IMR-90 (cell line): Measurements from ENCODE around the gene AGR3. TPM values are rescaled to one million over a fixed set of nuclear protein-coding genes. Genes with fewer than 3 reads are reported as not detected.

Source experiments
- ATAC-seq: fragments of 200-7000 bp; cut with Tn5 transposase; 2 replicates; pipeline ENCODE4 v1.9.1; 2020; ENCODE audit warnings: low read depth, mild to moderate bottlenecking, moderate library complexity
- BruUV-seq: library from RNA; stranded (reverse); fragments of 400-500 nt; replicated peaks from 2 replicates; lab custom pipeline; 2021; lab: Mats Ljungman, UMichigan
- CTCF ChIA-PET: fragments of 300-600 bp; formaldehyde crosslinking; extraction: SDS; loops from one replicate; lab custom pipeline; 2021; ENCODE audit warnings: antibody characterized with exemption; lab: Yijun Ruan, JAX
- POLR2A ChIA-PET: fragments of 300-600 bp; sonication (Branson Sonifier 250); formaldehyde crosslinking; loops from one replicate; lab custom pipeline; 2022; ENCODE audit warnings: antibody characterized with exemption; ENCODE audit not compliant: unreplicated experiment; lab: Charles Lee
- DNase-seq: peaks from one replicate; pipeline ENCODE4 v3.0.0; 2013
- H2AFZ ChIP-seq: replicated peaks from 2 replicates; pipeline ENCODE3; 2013; ENCODE audit warnings: low read length, mild to moderate bottlenecking; ENCODE audit not compliant: poor library complexity
- H2AK5ac ChIP-seq: 2 replicates; pipeline ENCODE4 v1.6.1; 2013; ENCODE audit warnings: low read depth, low read length, inconsistent platforms
- H2AK9ac ChIP-seq: replicated peaks from 2 replicates; pipeline ENCODE3; 2013; ENCODE audit warnings: mild to moderate bottlenecking, low read depth, low read length, moderate library complexity; ENCODE audit not compliant: poor library complexity
- H2BK120ac ChIP-seq: 2 replicates; pipeline ENCODE4 v1.6.1; 2013; ENCODE audit warnings: low read depth, low read length, inconsistent platforms
- H2BK15ac ChIP-seq: 3 replicates; pipeline ENCODE4 v1.6.1; 2013; ENCODE audit warnings: low read depth, low read length, inconsistent platforms
- H2BK20ac ChIP-seq: 2 replicates; pipeline ENCODE4 v1.6.1; 2013; ENCODE audit warnings: low read depth, mild to moderate bottlenecking, inconsistent platforms, low read length, moderate library complexity
- H2BK5ac ChIP-seq: 2 replicates; pipeline ENCODE4 v1.6.1; 2013; ENCODE audit warnings: mild to moderate bottlenecking, low read depth, low read length, inconsistent platforms; ENCODE audit not compliant: poor library complexity, severe bottlenecking
- H3K14ac ChIP-seq: replicated peaks from 2 replicates; pipeline ENCODE4 v1.6.1; 2013; ENCODE audit warnings: low read depth, low read length, inconsistent platforms
- H3K18ac ChIP-seq: 2 replicates; pipeline ENCODE4 v1.6.1; 2013; ENCODE audit warnings: low read depth, low read length, control low read depth
- H3K23ac ChIP-seq: 2 replicates; pipeline ENCODE4 v1.6.1; 2013; ENCODE audit warnings: low read depth, low read length, inconsistent platforms
- H3K27ac ChIP-seq: 2 replicates; pipeline ENCODE4 v1.5.1; 2013; ENCODE audit warnings: mild to moderate bottlenecking, control low read depth, low read length; ENCODE audit not compliant: insufficient read depth
- H3K27me3 ChIP-seq: 2 replicates; pipeline ENCODE4 v1.6.1; 2013; ENCODE audit warnings: low read length; ENCODE audit not compliant: control insufficient read depth, insufficient read depth
- H3K36me3 ChIP-seq: 2 replicates; pipeline ENCODE4 v1.6.1; 2013; ENCODE audit warnings: low read length, mixed read lengths; ENCODE audit not compliant: control insufficient read depth, insufficient read depth
- H3K4ac ChIP-seq: 2 replicates; pipeline ENCODE4 v1.6.1; 2013; ENCODE audit warnings: low read depth, low read length, inconsistent platforms
- H3K4me1 ChIP-seq: 2 replicates; pipeline ENCODE4 v1.6.1; 2013; ENCODE audit warnings: low read length, mixed read lengths; ENCODE audit not compliant: control insufficient read depth, insufficient read depth
- H3K4me2 ChIP-seq: 2 replicates; pipeline ENCODE4 v1.6.1; 2013; ENCODE audit warnings: low read depth, mild to moderate bottlenecking, control low read depth, low read length, moderate library complexity
- H3K4me3 ChIP-seq: 2 replicates; pipeline ENCODE4 v1.5.1; 2013; ENCODE audit warnings: low read depth, mild to moderate bottlenecking, control low read depth, low read length, moderate library complexity; ENCODE audit not compliant: insufficient read depth
- H3K56ac ChIP-seq: 2 replicates; pipeline ENCODE4 v1.6.1; 2013; ENCODE audit warnings: low read length, inconsistent platforms; ENCODE audit not compliant: insufficient read depth; ENCODE audit errors: extremely low read depth
- H3K79me1 ChIP-seq, 2 experiments: 2 replicates each; pipeline ENCODE4 v1.6.1; 2013; ENCODE audit warnings: low read length in 2 of 2, inconsistent platforms in 1 of 2, low read depth in 1 of 2
- H3K9ac ChIP-seq: 2 replicates; pipeline ENCODE4 v1.6.1; 2013; ENCODE audit warnings: low read depth, low read length, control low read depth
- H3K9me1 ChIP-seq: 2 replicates; pipeline ENCODE4 v1.6.1; 2013; ENCODE audit warnings: low read length, inconsistent platforms; ENCODE audit not compliant: insufficient read depth
- H3K9me3 ChIP-seq: 2 replicates; pipeline ENCODE4 v1.6.1; 2013; ENCODE audit warnings: low read length; ENCODE audit not compliant: control insufficient read depth, insufficient read depth
- H4K20me1 ChIP-seq: 2 replicates; pipeline ENCODE4 v1.6.1; 2013; ENCODE audit warnings: low read length, inconsistent platforms; ENCODE audit not compliant: insufficient read depth
- H4K5ac ChIP-seq: 2 replicates; pipeline ENCODE4 v1.6.1; 2013; ENCODE audit warnings: mild to moderate bottlenecking, low read depth, low read length, control low read depth
- H4K8ac ChIP-seq, 2 experiments: 2 replicates each; pipeline ENCODE4 v1.6.1; 2013; ENCODE audit warnings: low read depth in 2 of 2, low read length in 2 of 2, control low read depth in 1 of 2, inconsistent platforms in 1 of 2
- H4K91ac ChIP-seq: 2 replicates; pipeline ENCODE4 v1.6.1; 2013; ENCODE audit warnings: low read depth, low read length, inconsistent platforms; ENCODE audit not compliant: insufficient read depth
- CHD1 ChIP-seq: IDR thresholded peaks from 2 replicates; pipeline ENCODE4 v1.6.1; 2012; ENCODE audit warnings: low read depth, low read length, improper control_type of control experiment
- POLR2A ChIP-seq: IDR thresholded peaks from 2 replicates; pipeline ENCODE4 v1.6.1; 2012; ENCODE audit warnings: mild to moderate bottlenecking, low read depth, low read length
- RFX5 ChIP-seq: IDR thresholded peaks from 2 replicates; pipeline ENCODE4 v1.8.0; 2012; ENCODE audit warnings: low read depth, mild to moderate bottlenecking, low read length, moderate library complexity
- WGBS, 2 experiments: methylation state at CpG; one replicate each; pipeline versions ENCODE4 v1.1.5 to v1.1.7; 2013; ENCODE audit warnings: missing lambda C conversion rate in 2 of 2; ENCODE audit not compliant: insufficient read length in 1 of 2; ENCODE audit errors: extremely low coverage in 2 of 2; 5-methylcytosine and 5-hydroxymethylcytosine counted together
- dilution Hi-C: fragments of 300-500 bp; cut with HindIII; formaldehyde crosslinking; loops from one replicate; pipeline ENCODE4 v1.14.3; 2018; ENCODE audit warnings: low sequenced_read_pairs; ENCODE audit not compliant: unreplicated experiment
- in situ Hi-C: fragments of 300-500 bp; cut with MboI; formaldehyde crosslinking; loops from 3 replicates; pipeline ENCODE4 v1.14.3; 2019; ENCODE audit warnings: low sequenced_read_pairs, inconsistent platforms, mixed read lengths
- intact Hi-C: fragments of 100-400 bp; cut with micrococcal nuclease; formaldehyde crosslinking; loops from 2 replicates; pipeline ENCODE4 v1.10.0; 2022
- polyA plus RNA-seq, 3 experiments: library from polyadenylated mRNA; depleted of rRNA; stranded (reverse); fragments of >200 nt; gene quantifications; 2 replicates each; pipeline ENCODE4 v1.2.3, GENCODE V29; 2012; ENCODE audit warnings: low replicate concordance in 1 of 3
- total RNA-seq: library from RNA; depleted of rRNA; stranded (reverse); fragments of >200 nt; gene quantifications from 2 replicates; pipeline ENCODE4 v1.2.3, GENCODE V29; 2012
- TF ChIP-seq, protein P1 (sequence below): conservative IDR thresholded peaks from 2 replicates; pipeline ENCODE4 v1.5.1; 2012; ENCODE audit warnings: mild to moderate bottlenecking, low read depth, low read length, improper control_type of control experiment

The AGR3 gene
- total and polyA plus RNA-seq, 2 of the 4 experiments (the other 2 are of a cell fraction) = not detected

DNA sequence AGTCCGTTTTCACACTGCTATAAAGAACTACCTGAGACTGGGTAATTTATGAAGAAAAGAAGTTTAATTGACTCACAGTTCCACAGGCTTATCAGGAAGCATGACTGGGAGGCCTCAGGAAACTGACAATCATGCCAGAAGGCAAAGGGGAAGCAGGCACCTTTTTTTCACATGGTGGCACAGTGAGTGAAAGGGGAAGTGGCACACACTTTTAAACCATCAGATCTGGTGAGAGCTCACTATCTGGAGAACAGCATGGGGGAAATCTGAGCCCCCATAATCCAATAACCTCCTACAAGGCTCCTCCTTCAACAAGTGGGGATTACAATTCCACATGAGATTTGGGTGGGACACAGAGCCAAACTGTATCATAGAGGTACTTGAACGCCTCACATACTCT is 30.0 kb downstream of the AGR3 start:
- CTCF ChIA-PET = interaction anchor here (0.6 kb wide), 1 partner anchor 1758 kb away, joined by 3 read pairs; no protein-coding TSS in a partner anchor
- TF ChIP-seq, protein P1, sequence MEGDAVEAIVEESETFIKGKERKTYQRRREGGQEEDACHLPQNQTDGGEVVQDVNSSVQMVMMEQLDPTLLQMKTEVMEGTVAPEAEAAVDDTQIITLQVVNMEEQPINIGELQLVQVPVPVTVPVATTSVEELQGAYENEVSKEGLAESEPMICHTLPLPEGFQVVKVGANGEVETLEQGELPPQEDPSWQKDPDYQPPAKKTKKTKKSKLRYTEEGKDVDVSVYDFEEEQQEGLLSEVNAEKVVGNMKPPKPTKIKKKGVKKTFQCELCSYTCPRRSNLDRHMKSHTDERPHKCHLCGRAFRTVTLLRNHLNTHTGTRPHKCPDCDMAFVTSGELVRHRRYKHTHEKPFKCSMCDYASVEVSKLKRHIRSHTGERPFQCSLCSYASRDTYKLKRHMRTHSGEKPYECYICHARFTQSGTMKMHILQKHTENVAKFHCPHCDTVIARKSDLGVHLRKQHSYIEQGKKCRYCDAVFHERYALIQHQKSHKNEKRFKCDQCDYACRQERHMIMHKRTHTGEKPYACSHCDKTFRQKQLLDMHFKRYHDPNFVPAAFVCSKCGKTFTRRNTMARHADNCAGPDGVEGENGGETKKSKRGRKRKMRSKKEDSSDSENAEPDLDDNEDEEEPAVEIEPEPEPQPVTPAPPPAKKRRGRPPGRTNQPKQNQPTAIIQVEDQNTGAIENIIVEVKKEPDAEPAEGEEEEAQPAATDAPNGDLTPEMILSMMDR = no peak
- TF ChIP-seq CHD1 (no peak), RFX5 (no peak), POLR2A (no peak)
- POLR2A ChIA-PET = no interaction called here
- H4K8ac ChIP-seq = no peak overlapping the region
- no peaks in the 10 kb centered on the region for H3K9me1 ChIP-seq
- H3K18ac ChIP-seq = no peak overlapping the region
- no peak overlapping the region for H3K9ac ChIP-seq
- no peak overlapping the region for H3K4ac ChIP-seq
- H2AK9ac ChIP-seq = no peak overlapping the region
- H3K79me1 ChIP-seq = no peaks in the 10 kb centered on the region
- no peak overlapping the region for H2AFZ ChIP-seq
- H3K4me3 ChIP-seq = no peak overlapping the region
- no peak overlapping the region for H2BK15ac ChIP-seq
- H3K56ac ChIP-seq = no peak overlapping the region
- no peak overlapping the region for H3K4me2 ChIP-seq
- H2BK120ac ChIP-seq = no peak overlapping the region
- in situ Hi-C loops (no loop called here), intact Hi-C loops (no loop called here), dilution Hi-C loops (no loop called here)
- DNase-seq (no peak), ATAC-seq (no peak)
- no peaks in the 10 kb centered on the region for H3K36me3 ChIP-seq
- H2BK20ac ChIP-seq = no peak overlapping the region
- WGBS, 2 experiments = no CpG with 5 or more reads among the region's 2 CpGs
- H2AK5ac ChIP-seq = no peak overlapping the region
- H3K9me3 ChIP-seq = no peaks in the 10 kb centered on the region
- peaks cover 3% of the 10 kb centered on the region for H3K4me1 ChIP-seq
- H4K20me1 ChIP-seq = no peaks in the 10 kb centered on the region
- no peak overlapping the region for H4K5ac ChIP-seq
- no TSS peak for BruUV-seq
- H4K91ac ChIP-seq = no peak overlapping the region
- no peak overlapping the region for H2BK5ac ChIP-seq
- peaks cover 2% of the 10 kb centered on the region; the same call in 1 of the 2 replicates for H3K27me3 ChIP-seq
- H3K14ac ChIP-seq = no peak overlapping the region
- H3K27ac ChIP-seq = no peak overlapping the region
- H3K23ac ChIP-seq = no peak overlapping the region
